OCI-LY1 (cell line): ENCODE results near the gene KLRD1.
"Not testable (repeated sequence)": the region's sequence is repeated elsewhere in the genome, so short reads cannot be mapped to it uniquely, and the experiment has no call there.

Experiments used
- CTCF ChIP-seq: fragments of 200-600 bp; sonication (generic), shearing (Covaris generic); IDR thresholded peaks from 2 replicates; pipeline ENCODE4 v1.5.1; 2017; ENCODE audit warnings: mild to moderate bottlenecking, antibody characterized with exemption, low read length, moderate library complexity, mixed read lengths
- EZH2 ChIP-seq: fragments of 200-600 bp; sonication (generic), shearing (Covaris generic); IDR thresholded peaks from 2 replicates; pipeline ENCODE4 v1.8.0; 2017; ENCODE audit warnings: borderline replicate concordance, mixed run types, mild to moderate bottlenecking, antibody characterized with exemption, low read length, moderate library complexity, mixed read lengths

GRCh38 chr12:10340946-10341345, 33.3 kb downstream of the KLRD1 start:
- TF ChIP-seq CTCF, EZH2: not testable (repeated sequence)
